ENCODE results near the gene RPN2. TPM values are rescaled to one million over a fixed set of nuclear protein-coding genes. Genes with fewer than 3 reads are reported as not detected.

Gene RPN2
- total and polyA plus RNA-seq, 2 donors (not counting 3 experiments of a cell fraction or from before 2014, with no cell fraction given), result 283 to 530 TPM

DNA sequence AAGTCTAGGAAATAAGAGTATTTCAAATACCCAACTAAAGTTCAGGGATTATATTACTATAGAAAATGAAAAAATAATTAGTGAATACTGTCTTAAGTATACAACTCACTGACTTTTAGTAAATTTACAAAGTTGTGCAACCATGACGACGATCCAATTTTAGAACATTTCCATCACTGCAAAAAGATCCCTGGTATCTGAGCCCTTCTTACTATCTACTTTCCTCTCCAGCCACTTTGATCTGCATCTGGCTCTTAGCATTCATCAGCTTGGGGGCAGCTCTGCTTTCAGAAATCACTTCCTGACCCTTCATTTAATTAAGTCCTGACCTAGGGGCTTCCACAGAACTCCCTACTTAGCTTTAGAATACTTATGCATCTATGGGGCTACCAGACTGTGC lies 45.2 kb upstream of the RPN2 start:
- no peak overlapping the region for H3K9ac ChIP-seq (replicated peaks; ENCODE audit: extremely low read depth, insufficient read depth, low read length)
- H3K79me2 ChIP-seq (ENCODE audit: control insufficient read depth, insufficient read depth, low read length), result no peaks in the 10 kb centered on the region
- no peak overlapping the region for H2AFZ ChIP-seq (ENCODE audit: low read depth, low read length)
- dilution Hi-C loops (cut with MboI; ENCODE audit: extremely low pct_ligation_motif_present, low sequenced_read_pairs) (no loop called here), intact Hi-C loops (cut with micrococcal nuclease) (no loop called here)
- H3K9me1 ChIP-seq (replicated peaks; ENCODE audit: control insufficient read depth, extremely low read depth, insufficient read depth, low read length), result no peaks in the 10 kb centered on the region
- FAIRE-seq (no peak), DNase-seq (ENCODE audit: low read depth, low spot score) (no peak)
- no peaks in the 10 kb centered on the region for H4K20me1 ChIP-seq (replicated peaks; ENCODE audit: control insufficient read depth, extremely low read depth, insufficient read depth, low read length)
- no peak overlapping the region for H3K4me2 ChIP-seq (ENCODE audit: insufficient read depth, low read length)
- TF ChIP-seq GATA2 (IDR thresholded peaks at IDR 0.05; ENCODE audit: insufficient read depth, insufficient read length, low read depth, low read length) (no peak), EZH2 (IDR thresholded peaks at IDR 0.05; ENCODE audit: borderline replicate concordance, low read depth, low read length, severe bottlenecking) (no peak)
- ChIA-PET CTCF (no interaction called here), POLR2A (no interaction called here)
- no peaks in the 10 kb centered on the region for H3K9me3 ChIP-seq (replicated peaks; ENCODE audit: control insufficient read depth, insufficient read depth, low read length)
- H3K27ac ChIP-seq (ENCODE audit: insufficient read depth, low read depth, low read length), result no peak overlapping the region
- H3K27me3 ChIP-seq (ENCODE audit: control insufficient read depth in 2 of 2, insufficient read depth in 2 of 2, low read length in 2 of 2), result peaks cover 10 to 14% of the 10 kb centered on the region in 2 experiments
- H3K4me3 ChIP-seq (replicated peaks in 1 of 3; ENCODE audit: insufficient read depth in 1 of 3, low read depth in 1 of 3, low read length in 3 of 3), result no peak overlapping the region
- no peaks in the 10 kb centered on the region for H3K4me1 ChIP-seq (ENCODE audit: control insufficient read depth, extremely low read depth, insufficient read depth, low read length)
- no TSS peak for BruUV-seq (replicated peaks)
- H3K36me3 ChIP-seq (ENCODE audit: control insufficient read depth in 2 of 2, extremely low read depth in 1 of 2, insufficient read depth in 2 of 2, low read length in 2 of 2), result no peaks in the 10 kb centered on the region

DNA sequence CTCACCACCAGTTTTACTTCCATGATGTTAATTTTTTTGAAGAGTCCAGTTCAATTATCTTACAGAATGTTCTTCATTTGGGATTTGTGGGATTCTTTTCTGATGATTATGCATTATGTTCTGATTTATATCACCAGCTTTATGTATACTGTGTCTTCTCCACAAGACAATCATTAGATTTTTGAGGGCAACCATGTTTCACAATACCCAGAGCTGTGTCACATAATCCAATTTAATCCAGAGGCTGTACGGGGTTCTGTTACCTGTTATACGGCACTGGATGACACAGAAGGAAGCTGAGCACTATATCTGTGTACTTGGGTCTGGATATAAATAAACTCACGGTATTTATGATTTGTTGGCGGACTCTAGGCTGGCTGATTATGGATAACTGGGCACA lies 41.6 kb upstream of the RPN2 start:
- Histone ChIP-seq H3K27ac (ENCODE audit: insufficient read depth, low read depth, low read length) (no peak overlapping the region), H3K79me2 (ENCODE audit: control insufficient read depth, insufficient read depth, low read length) (no peaks in the 10 kb centered on the region), H3K9ac (replicated peaks; ENCODE audit: extremely low read depth, insufficient read depth, low read length) (no peak overlapping the region), H3K36me3 (ENCODE audit: control insufficient read depth in 2 of 2, extremely low read depth in 1 of 2, insufficient read depth in 2 of 2, low read length in 2 of 2) (no peaks in the 10 kb centered on the region), H2AFZ (ENCODE audit: low read depth, low read length) (no peak overlapping the region), H3K4me2 (ENCODE audit: insufficient read depth, low read length) (no peak overlapping the region), H4K20me1 (replicated peaks; ENCODE audit: control insufficient read depth, extremely low read depth, insufficient read depth, low read length) (no peaks in the 10 kb centered on the region), H3K9me1 (replicated peaks; ENCODE audit: control insufficient read depth, extremely low read depth, insufficient read depth, low read length) (no peaks in the 10 kb centered on the region), H3K9me3 (replicated peaks; ENCODE audit: control insufficient read depth, insufficient read depth, low read length) (no peaks in the 10 kb centered on the region), H3K4me3 (replicated peaks in 1 of 3; ENCODE audit: insufficient read depth in 1 of 3, low read depth in 1 of 3, low read length in 3 of 3) (no peak overlapping the region), H3K27me3 (ENCODE audit: control insufficient read depth in 2 of 2, insufficient read depth in 2 of 2, low read length in 2 of 2) (peaks cover 4 to 5% of the 10 kb centered on the region in 2 experiments), H3K4me1 (ENCODE audit: control insufficient read depth, extremely low read depth, insufficient read depth, low read length) (no peaks in the 10 kb centered on the region)
- ChIA-PET POLR2A (no interaction called here), CTCF (no interaction called here)
- dilution Hi-C loops (cut with MboI; ENCODE audit: extremely low pct_ligation_motif_present, low sequenced_read_pairs) (no loop called here), intact Hi-C loops (cut with micrococcal nuclease) (no loop called here)
- DNase-seq (ENCODE audit: low read depth, low spot score) (no peak), FAIRE-seq (no peak)
- no peak for TF ChIP-seq POLR2AphosphoS5 (IDR thresholded peaks at IDR 0.05; ENCODE audit: insufficient read depth, low read depth, low read length)
- no TSS peak for BruUV-seq (replicated peaks)
